ENCODE measurements around the gene PRPF39. TPM values are rescaled to one million over a fixed set of nuclear protein-coding genes. Genes with fewer than 3 reads are reported as not detected.

The PRPF39 gene
- total and polyA plus RNA-seq, 9 donors = 20.9 to 50.5 (median 29.2) TPM

DNA sequence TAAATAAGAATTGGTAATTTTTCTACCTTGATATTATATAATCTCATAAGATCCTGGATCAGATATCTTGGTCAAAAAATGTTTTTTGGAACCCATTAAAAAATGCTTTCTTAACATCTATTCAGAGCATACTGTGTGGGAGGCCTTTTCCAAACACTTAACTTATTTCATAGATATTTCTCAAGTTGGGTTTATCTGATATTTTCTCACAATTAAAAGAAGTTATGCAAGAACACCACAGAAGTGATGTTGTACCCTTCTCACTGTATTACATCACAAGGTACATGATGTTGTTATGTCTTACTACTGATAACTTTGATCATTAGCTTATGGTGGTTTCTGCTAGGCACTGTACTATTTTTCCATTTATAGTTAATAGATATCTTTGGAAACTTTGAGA, 23.4 kb upstream of the PRPF39 start:
- DNase-seq = no peak
- intact Hi-C loops (cut with DNase I) = no loop called here
- H3K36me3 ChIP-seq = no peaks in the 10 kb centered on the region
- TF ChIP-seq POLR2A (IDR thresholded peaks at IDR 0.05) (no peak), EP300 (IDR thresholded peaks at IDR 0.05) (no peak)
- TF ChIP-seq, protein P1, sequence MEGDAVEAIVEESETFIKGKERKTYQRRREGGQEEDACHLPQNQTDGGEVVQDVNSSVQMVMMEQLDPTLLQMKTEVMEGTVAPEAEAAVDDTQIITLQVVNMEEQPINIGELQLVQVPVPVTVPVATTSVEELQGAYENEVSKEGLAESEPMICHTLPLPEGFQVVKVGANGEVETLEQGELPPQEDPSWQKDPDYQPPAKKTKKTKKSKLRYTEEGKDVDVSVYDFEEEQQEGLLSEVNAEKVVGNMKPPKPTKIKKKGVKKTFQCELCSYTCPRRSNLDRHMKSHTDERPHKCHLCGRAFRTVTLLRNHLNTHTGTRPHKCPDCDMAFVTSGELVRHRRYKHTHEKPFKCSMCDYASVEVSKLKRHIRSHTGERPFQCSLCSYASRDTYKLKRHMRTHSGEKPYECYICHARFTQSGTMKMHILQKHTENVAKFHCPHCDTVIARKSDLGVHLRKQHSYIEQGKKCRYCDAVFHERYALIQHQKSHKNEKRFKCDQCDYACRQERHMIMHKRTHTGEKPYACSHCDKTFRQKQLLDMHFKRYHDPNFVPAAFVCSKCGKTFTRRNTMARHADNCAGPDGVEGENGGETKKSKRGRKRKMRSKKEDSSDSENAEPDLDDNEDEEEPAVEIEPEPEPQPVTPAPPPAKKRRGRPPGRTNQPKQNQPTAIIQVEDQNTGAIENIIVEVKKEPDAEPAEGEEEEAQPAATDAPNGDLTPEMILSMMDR (IDR thresholded peaks at IDR 0.05) = no peak
- no peaks in the 10 kb centered on the region for H3K27me3 ChIP-seq
- no peak overlapping the region for H3K27ac ChIP-seq
- no peaks in the 10 kb centered on the region for H3K9me3 ChIP-seq
- no peaks in the 10 kb centered on the region for H3K4me1 ChIP-seq (ENCODE audit: insufficient read depth)
- no peak overlapping the region for H3K4me3 ChIP-seq

DNA sequence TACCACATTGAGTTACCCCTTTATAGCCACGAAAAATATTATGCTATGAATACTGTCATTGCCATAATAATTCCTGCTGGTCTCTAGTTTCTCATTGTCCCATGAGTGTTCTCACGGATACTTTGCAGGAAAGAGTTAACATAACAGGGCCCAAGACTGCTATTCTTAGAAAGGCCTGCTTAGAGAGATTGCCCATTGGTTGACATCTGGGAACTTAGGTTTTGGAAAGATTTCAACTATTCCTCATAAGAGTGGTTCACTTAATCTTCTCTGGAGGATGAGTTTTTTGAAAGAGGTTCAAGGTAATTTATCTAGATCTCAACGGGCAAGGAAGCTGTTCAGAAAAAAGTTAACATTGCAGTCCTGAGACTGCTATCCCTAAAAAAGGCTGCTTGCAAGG, 18.4 kb upstream of the PRPF39 start:
- WGBS, 3 donors = 38 to 59% (median 50%) methylated on average over 3 of the region's 3 CpGs
- H3K9me3 ChIP-seq = no peaks in the 10 kb centered on the region
- H3K27ac ChIP-seq = no peak overlapping the region
- no peak overlapping the region for H3K4me3 ChIP-seq
- no peak for DNase-seq
- no peaks in the 10 kb centered on the region for H3K27me3 ChIP-seq
- H3K36me3 ChIP-seq = no peaks in the 10 kb centered on the region
- no peaks in the 10 kb centered on the region for H3K4me1 ChIP-seq (ENCODE audit: insufficient read depth)
- TF ChIP-seq, protein P1 (IDR thresholded peaks at IDR 0.05) = no peak
- TF ChIP-seq EP300 (IDR thresholded peaks at IDR 0.05) (no peak), POLR2A (IDR thresholded peaks at IDR 0.05) (no peak)
- intact Hi-C loops (cut with DNase I) = no loop called here

DNA sequence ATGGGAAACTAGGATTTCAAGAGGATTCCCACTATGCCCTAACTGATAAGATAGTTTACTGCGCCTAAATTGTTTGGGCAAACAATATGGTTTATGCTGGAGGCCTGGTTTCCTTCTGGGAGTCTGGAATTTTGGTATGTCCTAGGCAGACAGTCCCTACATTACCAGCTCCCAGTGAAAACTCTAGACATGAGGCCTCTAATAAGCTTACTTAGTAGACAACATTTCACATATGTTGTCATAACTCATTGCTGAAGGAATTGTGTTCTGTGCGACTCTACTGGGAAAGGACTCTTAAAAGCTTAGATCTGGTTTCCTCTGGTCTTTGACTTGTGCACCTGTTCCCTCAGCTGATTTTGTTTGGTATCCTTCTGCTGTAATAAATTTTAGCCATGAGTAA, 18.0 kb upstream of the PRPF39 start:
- 31 to 66% (median 48%) methylated on average over 2 of the region's 2 CpGs for WGBS, 3 donors
- no peaks in the 10 kb centered on the region for H3K9me3 ChIP-seq
- no peak for DNase-seq
- TF ChIP-seq, protein P1 (IDR thresholded peaks at IDR 0.05) = no peak
- TF ChIP-seq POLR2A (IDR thresholded peaks at IDR 0.05) = no peak
- no peak for TF ChIP-seq EP300 (IDR thresholded peaks at IDR 0.05)
- H3K4me3 ChIP-seq = no peak overlapping the region
- H3K27me3 ChIP-seq = no peaks in the 10 kb centered on the region
- H3K27ac ChIP-seq = no peak overlapping the region
- H3K4me1 ChIP-seq (ENCODE audit: insufficient read depth) = no peaks in the 10 kb centered on the region
- no peaks in the 10 kb centered on the region for H3K36me3 ChIP-seq
- intact Hi-C loops (cut with DNase I) = no loop called here

DNA sequence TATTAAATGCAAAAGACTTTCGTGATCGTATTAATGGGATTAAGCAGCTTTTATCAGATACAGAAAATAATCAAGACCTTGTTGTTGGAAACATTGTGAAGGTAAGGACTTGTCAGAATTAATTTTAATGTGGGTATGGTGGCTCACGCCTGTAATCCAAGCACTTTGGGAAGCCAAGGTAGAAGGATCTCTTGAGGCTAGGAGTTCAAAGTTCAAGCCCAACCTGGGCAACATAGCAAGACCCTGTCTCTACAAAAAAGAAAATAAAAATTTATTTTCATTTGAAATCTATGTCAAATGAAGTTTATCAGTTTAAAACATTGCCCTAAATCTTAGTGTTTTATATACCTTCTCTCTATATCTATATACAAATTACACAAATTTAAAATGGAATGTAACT, 17.2 kb upstream of the PRPF39 start:
- no peaks in the 10 kb centered on the region for H3K27me3 ChIP-seq
- TF ChIP-seq EP300 (IDR thresholded peaks at IDR 0.05) (no peak), POLR2A (IDR thresholded peaks at IDR 0.05) (no peak)
- TF ChIP-seq, protein P1 (IDR thresholded peaks at IDR 0.05) = no peak
- 94 to 97% (median 96%) methylated on average over 3 of the region's 3 CpGs for WGBS, 3 donors
- intact Hi-C loops (cut with DNase I) = no loop called here
- H3K27ac ChIP-seq = no peak overlapping the region
- no peaks in the 10 kb centered on the region for H3K4me1 ChIP-seq (ENCODE audit: insufficient read depth)
- no peaks in the 10 kb centered on the region for H3K36me3 ChIP-seq
- no peak for DNase-seq
- H3K9me3 ChIP-seq = no peaks in the 10 kb centered on the region
- no peak overlapping the region for H3K4me3 ChIP-seq

DNA sequence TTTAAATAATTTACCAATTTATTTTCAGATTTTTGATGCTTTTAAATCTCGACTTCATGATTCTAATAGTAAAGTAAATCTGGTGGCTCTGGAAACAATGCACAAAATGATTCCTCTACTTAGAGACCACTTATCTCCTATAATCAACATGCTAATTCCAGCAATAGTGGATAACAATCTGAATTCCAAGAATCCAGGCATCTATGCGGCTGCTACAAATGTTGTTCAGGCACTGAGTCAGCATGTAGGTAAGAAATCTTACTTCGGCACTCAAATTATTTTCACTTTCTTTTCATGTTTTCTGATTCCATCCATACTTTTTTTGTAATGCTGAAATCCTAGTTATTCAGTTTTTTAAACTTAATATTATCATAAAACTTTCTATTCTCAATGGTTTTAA, 15.5 kb upstream of the PRPF39 start:
- no peaks in the 10 kb centered on the region for H3K27me3 ChIP-seq
- 91 to 96% (median 95%) methylated on average over 3 of the region's 3 CpGs for WGBS, 3 donors
- intact Hi-C loops (cut with DNase I) = no loop called here
- no peak overlapping the region for H3K27ac ChIP-seq
- H3K4me3 ChIP-seq = no peak overlapping the region
- no peaks in the 10 kb centered on the region for H3K9me3 ChIP-seq
- no peaks in the 10 kb centered on the region for H3K36me3 ChIP-seq
- DNase-seq = no peak
- no peaks in the 10 kb centered on the region for H3K4me1 ChIP-seq (ENCODE audit: insufficient read depth)
- TF ChIP-seq POLR2A (IDR thresholded peaks at IDR 0.05) = no peak

Data from ovary (tissue), 9 donors.